Epithelial cell of proximal tubule (primary cell): Measurements from ENCODE around the gene BLVRB. TPM values are rescaled to one million over a fixed set of nuclear protein-coding genes. Genes with fewer than 3 reads are reported as not detected.
"Not testable (repeated sequence)": the region's sequence is repeated elsewhere in the genome, so short reads cannot be mapped to it uniquely, and the experiment has no call there.

ENCODE experiments used
- DNase-seq: peaks from one replicate; pipeline ENCODE4 v3.0.0-alpha.2; 2011; ENCODE audit warnings: low read depth
- H3K4me3 ChIP-seq: 2 replicates; pipeline ENCODE4 v1.5.1; 2011; ENCODE audit warnings: low read depth, mild to moderate bottlenecking, low read length
- total RNA-seq: library from RNA; depleted of rRNA; stranded (reverse); fragments of >200 nt; gene quantifications from 2 replicates; pipeline ENCODE4 v1.2.3, GENCODE V29; 2015
- TF ChIP-seq, protein P1 (sequence below): conservative IDR thresholded peaks from 2 replicates; pipeline ENCODE4 v1.5.1; 2012; ENCODE audit warnings: low read depth, mild to moderate bottlenecking, low read length

BLVRB gene
- total RNA-seq, 1 donor from 2014 or later = 34.0 TPM

DNA sequence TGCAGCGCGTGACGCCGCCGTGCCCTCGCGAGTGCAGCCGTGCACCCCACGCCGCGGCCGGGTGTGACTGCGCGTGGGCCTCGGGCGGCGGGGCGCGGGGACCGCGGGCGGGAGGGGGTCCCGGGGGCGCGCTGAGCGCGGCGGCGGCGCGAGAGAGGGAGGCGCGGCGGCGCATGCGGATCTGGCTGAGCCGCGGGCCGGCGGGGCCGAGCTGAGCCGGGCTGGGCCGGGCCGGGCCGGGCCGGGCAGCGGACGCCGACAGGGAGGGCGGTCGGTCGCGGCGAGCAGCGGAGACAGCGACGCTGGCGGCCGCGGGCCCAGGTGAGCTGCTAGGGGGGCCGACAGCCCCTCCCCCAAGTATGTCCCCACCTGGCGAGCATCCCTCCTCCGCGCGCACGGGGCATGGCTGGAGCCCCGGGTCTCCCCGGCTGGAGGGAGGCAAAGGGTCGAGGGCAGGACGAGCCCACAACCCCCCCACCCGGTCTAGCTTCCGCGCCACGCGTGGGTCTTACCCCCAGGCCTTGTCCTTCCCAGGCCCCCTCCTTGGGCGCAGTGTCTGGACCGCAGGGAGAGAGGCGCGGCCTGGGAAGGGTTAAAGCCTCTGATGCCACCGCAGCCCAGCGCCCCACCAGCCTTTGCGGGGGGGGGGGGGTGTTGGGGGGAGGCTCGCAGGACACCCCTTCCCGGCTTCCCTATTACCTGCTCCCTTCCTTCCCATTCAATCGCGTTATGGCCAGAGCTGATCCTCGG is 1.6 kb upstream of the BLVRB start, which contains the start of gene SPTBN4:
Gene SPTBN4, plus strand, starts transcription at position 17 of the 750 bp plus-strand sequence. CDS start 5,621 bp downstream, outside the sequence.
- DNase-seq = no peak
- TF ChIP-seq, protein P1, sequence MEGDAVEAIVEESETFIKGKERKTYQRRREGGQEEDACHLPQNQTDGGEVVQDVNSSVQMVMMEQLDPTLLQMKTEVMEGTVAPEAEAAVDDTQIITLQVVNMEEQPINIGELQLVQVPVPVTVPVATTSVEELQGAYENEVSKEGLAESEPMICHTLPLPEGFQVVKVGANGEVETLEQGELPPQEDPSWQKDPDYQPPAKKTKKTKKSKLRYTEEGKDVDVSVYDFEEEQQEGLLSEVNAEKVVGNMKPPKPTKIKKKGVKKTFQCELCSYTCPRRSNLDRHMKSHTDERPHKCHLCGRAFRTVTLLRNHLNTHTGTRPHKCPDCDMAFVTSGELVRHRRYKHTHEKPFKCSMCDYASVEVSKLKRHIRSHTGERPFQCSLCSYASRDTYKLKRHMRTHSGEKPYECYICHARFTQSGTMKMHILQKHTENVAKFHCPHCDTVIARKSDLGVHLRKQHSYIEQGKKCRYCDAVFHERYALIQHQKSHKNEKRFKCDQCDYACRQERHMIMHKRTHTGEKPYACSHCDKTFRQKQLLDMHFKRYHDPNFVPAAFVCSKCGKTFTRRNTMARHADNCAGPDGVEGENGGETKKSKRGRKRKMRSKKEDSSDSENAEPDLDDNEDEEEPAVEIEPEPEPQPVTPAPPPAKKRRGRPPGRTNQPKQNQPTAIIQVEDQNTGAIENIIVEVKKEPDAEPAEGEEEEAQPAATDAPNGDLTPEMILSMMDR = no peak
- H3K4me3 ChIP-seq = peak within 1 kb of the TSS; percentile 54

DNA sequence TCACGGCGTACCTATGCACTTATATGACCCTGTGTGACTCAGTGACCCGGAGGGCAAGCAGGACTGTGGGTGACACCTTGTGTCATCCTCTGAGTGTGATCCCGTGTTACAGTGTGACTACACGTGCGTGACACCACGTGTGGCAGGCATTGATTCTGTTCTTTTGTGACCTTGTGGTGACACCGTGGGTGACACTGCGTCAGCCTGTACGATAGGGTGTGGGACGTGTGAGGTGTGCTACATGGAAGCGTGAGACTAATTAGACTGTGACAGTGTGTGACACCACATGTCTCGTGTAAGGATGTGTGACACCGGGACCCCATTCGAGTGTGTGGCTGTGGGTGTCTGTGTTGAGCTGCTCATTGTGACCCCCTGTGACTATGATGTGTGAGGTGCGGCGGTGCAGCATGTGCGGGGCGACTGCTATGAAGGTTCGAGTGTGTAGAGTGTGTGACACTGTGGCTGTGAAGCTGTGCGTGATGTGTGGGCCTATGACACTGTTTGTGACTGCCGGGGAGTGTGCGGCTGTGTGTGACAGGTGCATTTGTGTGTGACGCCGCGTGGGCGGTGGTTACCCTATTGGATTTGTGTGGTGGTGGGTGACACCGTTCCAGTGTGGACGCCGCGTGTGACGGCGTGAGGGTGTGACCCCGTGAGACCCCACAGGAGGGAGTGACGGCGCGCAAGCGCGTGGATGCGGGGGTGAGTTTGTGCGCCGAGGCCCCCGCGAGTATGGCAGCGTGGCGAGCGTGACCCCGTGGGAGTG is 857 bp upstream of the BLVRB start:
- peak overlapping the region; percentile 54 for H3K4me3 ChIP-seq
- TF ChIP-seq, protein P1 = no peak
- no peak for DNase-seq

DNA sequence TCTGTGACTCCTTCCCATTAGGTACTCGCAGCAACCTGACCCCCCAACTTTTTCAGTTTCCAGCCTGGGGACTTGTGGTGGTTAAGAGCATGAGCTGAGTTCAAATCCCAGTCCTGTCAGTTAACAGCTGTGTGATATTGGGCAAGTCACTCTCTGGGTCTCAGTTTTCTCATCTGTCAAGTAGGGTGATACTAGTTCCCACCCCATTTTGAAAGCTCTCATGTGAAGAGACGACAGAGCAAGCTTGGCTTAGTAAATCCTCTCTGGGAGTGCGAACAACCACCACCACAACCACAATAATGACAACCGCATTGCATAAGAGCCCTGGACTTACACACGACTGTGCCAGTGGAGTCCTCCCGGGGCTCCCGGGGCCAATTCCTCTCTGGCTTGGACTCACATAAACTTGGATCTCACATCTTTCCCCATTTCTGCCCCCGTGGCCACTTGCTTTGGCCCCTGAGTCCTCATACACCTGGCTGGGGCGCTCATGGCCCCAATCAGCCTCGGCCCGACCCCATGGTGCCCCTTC is 454 bp downstream of the BLVRB start:
- H3K4me3 ChIP-seq = peak overlapping the region; percentile 64
- no peak for DNase-seq
- TF ChIP-seq, protein P1 = no peak

DNA sequence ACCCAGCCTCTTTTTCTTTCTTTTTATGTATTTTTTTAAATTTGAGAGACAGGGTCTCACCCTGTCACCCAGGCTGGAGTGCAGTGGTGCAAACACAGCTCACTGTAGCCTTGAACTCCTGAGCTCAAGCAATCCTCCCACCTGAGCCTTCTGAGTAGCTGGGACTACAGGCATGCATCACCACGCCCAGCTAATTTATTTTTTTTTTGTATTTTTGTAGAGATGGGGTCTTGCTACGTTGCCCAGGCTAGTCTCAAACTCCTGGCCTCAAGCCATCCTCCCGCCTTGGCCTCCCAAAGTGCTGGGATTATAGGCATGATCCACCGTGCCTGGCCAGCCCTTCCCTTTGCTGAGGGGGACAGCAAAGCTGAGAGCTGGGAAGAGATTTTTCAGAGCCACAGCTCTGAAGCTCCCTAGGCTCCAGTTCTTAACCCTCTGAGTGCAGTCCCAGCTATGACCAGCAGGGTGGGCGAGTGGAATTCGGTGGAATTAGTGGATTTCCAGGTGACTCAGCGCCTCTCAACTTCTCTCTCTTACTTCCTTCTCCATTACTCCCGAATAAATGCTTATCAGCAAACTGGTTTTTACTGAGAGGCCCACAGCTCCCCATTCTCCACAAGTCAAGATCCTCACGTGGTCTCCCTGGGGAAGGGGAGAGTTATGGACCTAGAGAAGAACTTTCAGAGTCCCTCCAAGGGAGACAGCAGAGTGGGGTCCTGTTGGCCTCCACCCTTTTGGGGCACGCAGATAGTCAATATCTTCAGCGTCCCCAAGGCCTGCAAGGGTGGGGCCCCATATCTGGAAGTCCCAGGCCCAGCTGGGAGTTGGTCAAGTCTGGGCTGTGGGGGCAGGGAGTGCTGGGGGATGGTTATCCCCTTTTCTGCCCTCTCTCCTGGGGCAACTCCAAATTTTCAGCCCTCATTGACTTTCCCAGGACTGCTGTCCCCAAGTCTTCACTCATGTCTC is 1.2 kb downstream of the BLVRB start:
- H3K4me3 ChIP-seq = peak overlapping the region; percentile 64
- TF ChIP-seq, protein P1 = peak; percentile 86
- DNase-seq = peak; percentile 56

DNA sequence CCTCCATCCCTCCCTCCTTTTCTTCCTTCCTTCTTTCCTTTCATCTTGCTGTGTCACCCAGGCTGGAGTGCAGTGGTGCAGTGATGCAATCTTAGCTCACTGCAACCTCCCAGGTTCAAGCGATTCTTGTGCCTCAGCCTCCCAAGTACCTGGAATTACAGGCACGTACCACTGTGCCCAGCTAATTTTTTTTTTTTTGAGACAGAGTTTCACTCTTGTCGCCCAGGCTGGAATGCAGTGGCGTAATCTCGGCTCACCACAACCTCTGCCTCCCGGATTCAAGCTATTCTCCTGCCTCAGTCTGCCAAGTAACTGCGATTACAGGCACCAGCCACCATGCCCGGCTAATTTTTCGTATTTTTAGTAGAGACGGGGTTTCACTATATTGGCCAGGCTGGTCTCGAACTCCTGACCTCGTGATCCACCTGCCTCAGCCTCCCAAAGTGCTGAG is 1.9 kb downstream of the BLVRB start:
- H3K4me3 ChIP-seq, DNase-seq: not testable (repeated sequence)

DNA sequence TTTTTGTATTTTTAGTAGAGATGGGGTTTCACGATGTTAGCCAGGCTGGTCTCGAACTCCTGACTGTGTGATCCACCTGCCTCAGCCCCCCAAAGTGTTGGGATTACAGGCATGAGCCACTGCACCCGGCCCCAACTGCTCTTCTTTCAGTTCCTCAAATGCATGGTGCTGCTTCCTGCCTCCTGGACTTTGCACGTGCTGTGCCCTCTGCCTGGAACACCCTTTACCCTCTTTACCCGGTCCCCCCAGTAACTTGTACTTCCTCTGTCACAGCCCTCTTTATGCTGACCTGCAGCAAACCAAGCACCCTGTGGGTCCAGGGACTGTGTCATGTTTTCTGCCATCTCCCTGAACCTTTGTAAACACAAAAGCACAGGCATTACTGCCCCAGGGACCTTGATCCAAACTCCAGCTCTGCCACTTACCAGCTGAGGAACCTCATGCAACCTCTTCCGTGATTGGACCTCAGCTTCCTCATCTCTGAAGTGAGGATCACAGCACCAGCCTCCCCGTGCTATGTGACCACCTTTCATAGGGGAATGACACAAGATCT is 3.8 kb downstream of the BLVRB start:
- TF ChIP-seq, protein P1 = no peak
- no peak for DNase-seq
- no peak overlapping the region for H3K4me3 ChIP-seq
